ENCODE measurements around the gene LRRN4CL. TPM values are rescaled to one million over a fixed set of nuclear protein-coding genes. Genes with fewer than 3 reads are reported as not detected.

LRRN4CL gene
- total RNA-seq, 2 donors from 2014 or later, result 3.1 to 4.6 TPM

DNA sequence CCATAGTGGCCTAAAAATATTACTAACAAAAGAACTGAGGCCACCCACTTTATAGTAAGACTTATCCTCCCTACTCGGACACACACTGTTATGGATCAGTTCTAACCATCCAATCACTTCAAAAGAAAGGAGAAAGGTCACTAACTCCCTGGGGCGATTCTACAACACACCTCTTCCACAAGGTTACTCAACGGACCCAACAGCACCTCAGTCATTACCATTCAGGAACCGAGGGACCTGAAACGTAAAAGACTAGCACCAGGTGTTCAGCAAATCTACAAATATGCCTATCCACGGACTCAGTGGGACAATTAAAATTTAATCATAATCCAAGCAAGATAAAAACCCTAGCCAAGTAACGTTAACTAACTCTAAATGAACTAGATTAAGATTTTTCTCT, 36.3 kb upstream of the LRRN4CL start:
- peak overlapping the region; percentile 86 to 93 for H3K4me3 ChIP-seq
- no peaks in the 10 kb centered on the region for H3K9me3 ChIP-seq
- WGBS, 2 donors, result 0% methylated on average over 7 of the region's 7 CpGs
- H3K36me3 ChIP-seq (replicated peaks in 1 of 2; ENCODE audit: insufficient read depth in 1 of 2, low read depth in 2 of 2), result peaks cover 13 to 25% of the 10 kb centered on the region in 2 donors
- intact Hi-C loops (cut with DNase I), result no loop called here
- TF ChIP-seq CTCF (IDR thresholded peaks at IDR 0.05) (no peak), POLR2A (IDR thresholded peaks at IDR 0.05) (no peak)
- DNase-seq (no peak), ATAC-seq (no peak)
- H3K27ac ChIP-seq, result peak overlapping the region in 3 of 4 donors; percentile 90 to 99 (median 97)
- no peaks in the 10 kb centered on the region for H3K27me3 ChIP-seq
- peaks cover 27% of the 10 kb centered on the region for H3K4me1 ChIP-seq

- peaks cover 18 to 34% of the 10 kb centered on the region in 2 donors for H3K36me3 ChIP-seq (replicated peaks in 1 of 2; ENCODE audit: insufficient read depth in 1 of 2, low read depth in 2 of 2)
- H3K4me3 ChIP-seq, result no peak overlapping the region
- no peak overlapping the region for H3K27ac ChIP-seq
- intact Hi-C loops (cut with DNase I), result no loop called here
- H3K9me3 ChIP-seq, result no peaks in the 10 kb centered on the region
- DNase-seq, result no peak
- ATAC-seq, result no peak
- no peak for TF ChIP-seq POLR2A (IDR thresholded peaks at IDR 0.05)
- no peak for TF ChIP-seq CTCF (IDR thresholded peaks at IDR 0.05)
- 25 to 32% methylated on average over 8 of the region's 8 CpGs for WGBS, 2 donors
- H3K27me3 ChIP-seq, result no peaks in the 10 kb centered on the region
- peaks cover 15% of the 10 kb centered on the region for H3K4me1 ChIP-seq
Observed at GRCh38 chr11:62724171-62724570, 34.8 kb upstream of the LRRN4CL start.

GRCh38 chr11:62721994-62722393, 32.7 kb upstream of the LRRN4CL start:
- no peak for DNase-seq
- Histone ChIP-seq H3K27me3 (no peaks in the 10 kb centered on the region), H3K4me3 (no peak overlapping the region), H3K27ac (no peak overlapping the region), H3K36me3 (replicated peaks in 1 of 2; ENCODE audit: insufficient read depth in 1 of 2, low read depth in 2 of 2) (peaks cover 18 to 42% of the 10 kb centered on the region in 2 donors), H3K9me3 (no peaks in the 10 kb centered on the region), H3K4me1 (peaks cover 23% of the 10 kb centered on the region)
- no peak for TF ChIP-seq CTCF (IDR thresholded peaks at IDR 0.05)
- no peak for TF ChIP-seq POLR2A (IDR thresholded peaks at IDR 0.05)
- intact Hi-C loops (cut with DNase I), result no loop called here
- WGBS, 2 donors, result 60 to 76% methylated on average over 7 of the region's 7 CpGs
- ATAC-seq, result no peak

- WGBS, 2 donors, result 73 to 84% methylated on average over 2 of the region's 2 CpGs
- ATAC-seq, result no peak
- H3K27ac ChIP-seq, result peak overlapping the region in 1 of 4 donors; percentile 3
- H3K4me3 ChIP-seq, result no peak overlapping the region
- peaks cover 18 to 60% of the 10 kb centered on the region in 2 donors for H3K36me3 ChIP-seq (replicated peaks in 1 of 2; ENCODE audit: insufficient read depth in 1 of 2, low read depth in 2 of 2)
- no peak for DNase-seq
- intact Hi-C loops (cut with DNase I), result no loop called here
- H3K4me1 ChIP-seq, result peaks cover 19% of the 10 kb centered on the region
- H3K27me3 ChIP-seq, result no peaks in the 10 kb centered on the region
- TF ChIP-seq POLR2A (IDR thresholded peaks at IDR 0.05), result no peak
- no peak for TF ChIP-seq CTCF (IDR thresholded peaks at IDR 0.05)
- H3K9me3 ChIP-seq, result no peaks in the 10 kb centered on the region
Observed at GRCh38 chr11:62719302-62719978, 30.1 kb upstream of the LRRN4CL start.

GRCh38 chr11:62716816-62717215, 27.5 kb upstream of the LRRN4CL start:
- no peak for TF ChIP-seq POLR2A (IDR thresholded peaks at IDR 0.05)
- no peak for TF ChIP-seq CTCF (IDR thresholded peaks at IDR 0.05)
- Histone ChIP-seq H3K4me3 (no peak overlapping the region), H3K27me3 (no peaks in the 10 kb centered on the region), H3K36me3 (replicated peaks in 1 of 2; ENCODE audit: insufficient read depth in 1 of 2, low read depth in 2 of 2) (peaks cover 15 to 42% of the 10 kb centered on the region in 2 donors), H3K4me1 (peaks cover 39% of the 10 kb centered on the region), H3K27ac (peak overlapping the region in 2 of 4 donors; percentile 27 to 30), H3K9me3 (no peaks in the 10 kb centered on the region)
- WGBS, 2 donors, result 61 to 63% methylated on average over 11 of the region's 11 CpGs
- DNase-seq (no peak), ATAC-seq (no peak)
- intact Hi-C loops (cut with DNase I), result no loop called here

Data from body of pancreas (tissue), 4 donors.